GM12874 (cell line): Measurements from ENCODE around the gene DDX54.
A peak's percentile ranks its signal among the peaks of the same experiment; 100 is the strongest.

Source experiments
- TF ChIP-seq, protein P1 (sequence below): IDR thresholded peaks from 2 replicates; pipeline ENCODE4 v1.5.1; 2011; ENCODE audit warnings: low read depth, mild to moderate bottlenecking, control low read depth, low read length, moderate library complexity; ENCODE audit not compliant: insufficient read depth

Gene DDX54

DNA sequence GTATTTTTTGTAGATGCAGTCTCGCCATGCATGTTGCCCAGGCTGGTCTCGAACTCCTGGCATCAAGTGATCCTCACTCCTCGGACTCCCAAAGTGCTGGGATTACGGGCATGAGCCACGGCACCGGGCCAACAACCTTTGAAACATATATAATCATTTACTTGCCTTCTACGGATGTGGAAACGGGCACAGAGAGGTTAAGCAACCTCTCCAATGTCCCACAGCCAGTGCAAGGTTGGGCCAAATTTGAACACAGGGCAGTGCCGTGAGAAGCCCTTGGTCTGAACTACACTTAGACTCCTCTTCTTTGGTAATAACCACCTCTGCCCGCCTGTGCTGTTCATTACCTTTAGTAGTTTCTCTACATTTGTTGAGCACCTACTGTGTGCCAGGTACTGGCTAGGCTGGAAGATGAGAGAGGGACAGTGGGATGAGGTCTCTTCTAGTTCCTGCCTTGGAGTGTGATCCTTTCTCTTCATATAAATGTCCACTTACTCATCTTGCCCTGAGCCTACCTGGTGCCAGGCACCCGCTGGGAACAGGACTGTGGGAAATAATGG lies 2.2 kb downstream of the DDX54 start:
- TF ChIP-seq, protein P1, sequence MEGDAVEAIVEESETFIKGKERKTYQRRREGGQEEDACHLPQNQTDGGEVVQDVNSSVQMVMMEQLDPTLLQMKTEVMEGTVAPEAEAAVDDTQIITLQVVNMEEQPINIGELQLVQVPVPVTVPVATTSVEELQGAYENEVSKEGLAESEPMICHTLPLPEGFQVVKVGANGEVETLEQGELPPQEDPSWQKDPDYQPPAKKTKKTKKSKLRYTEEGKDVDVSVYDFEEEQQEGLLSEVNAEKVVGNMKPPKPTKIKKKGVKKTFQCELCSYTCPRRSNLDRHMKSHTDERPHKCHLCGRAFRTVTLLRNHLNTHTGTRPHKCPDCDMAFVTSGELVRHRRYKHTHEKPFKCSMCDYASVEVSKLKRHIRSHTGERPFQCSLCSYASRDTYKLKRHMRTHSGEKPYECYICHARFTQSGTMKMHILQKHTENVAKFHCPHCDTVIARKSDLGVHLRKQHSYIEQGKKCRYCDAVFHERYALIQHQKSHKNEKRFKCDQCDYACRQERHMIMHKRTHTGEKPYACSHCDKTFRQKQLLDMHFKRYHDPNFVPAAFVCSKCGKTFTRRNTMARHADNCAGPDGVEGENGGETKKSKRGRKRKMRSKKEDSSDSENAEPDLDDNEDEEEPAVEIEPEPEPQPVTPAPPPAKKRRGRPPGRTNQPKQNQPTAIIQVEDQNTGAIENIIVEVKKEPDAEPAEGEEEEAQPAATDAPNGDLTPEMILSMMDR = no peak

DNA sequence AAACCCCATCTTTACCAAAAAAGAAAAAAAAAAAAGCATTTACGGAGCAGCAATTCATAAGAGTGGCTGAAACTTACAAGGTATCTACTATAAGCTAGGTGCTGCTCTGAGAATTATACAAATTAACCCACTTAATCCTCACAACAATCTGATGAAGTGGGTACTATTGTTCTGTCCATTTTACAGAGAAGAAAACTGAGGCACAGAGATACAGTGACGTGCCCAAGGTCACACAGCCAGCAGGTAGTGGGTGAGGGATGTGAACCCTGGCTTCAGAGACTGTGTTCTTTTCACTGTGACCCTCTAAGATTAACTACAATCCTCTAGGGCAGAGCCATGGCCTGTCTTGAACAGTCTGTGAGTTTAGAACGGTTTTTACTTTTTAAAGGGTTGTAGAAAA lies 3.3 kb downstream of the DDX54 start:
- TF ChIP-seq, protein P1 = no peak

DNA sequence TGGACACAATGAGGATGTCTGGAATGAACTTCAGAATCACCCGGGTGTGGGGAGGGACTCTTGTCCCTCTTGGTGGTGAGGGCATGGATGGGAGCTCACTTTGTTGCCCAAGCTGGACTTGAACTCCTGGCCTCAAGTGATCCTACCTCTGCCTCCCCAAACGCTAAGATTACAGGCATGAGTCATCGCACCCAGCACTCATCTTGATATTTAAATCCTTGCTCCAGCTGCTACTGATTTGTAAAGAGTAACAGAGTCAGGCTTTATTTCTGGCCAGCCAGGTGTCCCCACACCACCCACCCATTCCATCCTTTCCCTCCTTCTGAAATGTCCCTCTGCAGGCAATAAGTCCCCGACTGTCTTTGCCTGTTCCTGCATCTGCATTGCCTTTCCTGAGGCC lies 4.9 kb downstream of the DDX54 start:
- TF ChIP-seq, protein P1 = no peak

DNA sequence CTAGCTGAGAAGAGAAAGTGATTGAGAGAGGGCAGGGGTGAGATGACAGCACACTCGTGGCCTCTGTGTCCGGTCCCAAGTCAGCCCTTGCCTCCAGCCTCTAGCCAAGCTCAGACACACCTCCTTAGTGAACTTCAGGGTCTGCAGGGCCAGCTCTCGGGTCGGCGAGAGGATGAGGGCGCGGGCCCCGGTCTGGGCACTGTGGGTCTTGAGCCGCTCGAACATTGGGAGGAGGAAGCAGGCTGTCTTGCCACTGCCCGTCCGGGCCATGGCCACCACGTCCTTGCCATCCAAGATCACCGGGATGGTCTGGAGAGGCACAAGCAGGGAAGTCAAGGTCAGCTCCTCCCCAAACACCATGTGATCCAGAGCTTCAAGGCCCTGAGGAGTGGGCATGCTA lies 6.3 kb downstream of the DDX54 start:
- TF ChIP-seq, protein P1 = no peak

DNA sequence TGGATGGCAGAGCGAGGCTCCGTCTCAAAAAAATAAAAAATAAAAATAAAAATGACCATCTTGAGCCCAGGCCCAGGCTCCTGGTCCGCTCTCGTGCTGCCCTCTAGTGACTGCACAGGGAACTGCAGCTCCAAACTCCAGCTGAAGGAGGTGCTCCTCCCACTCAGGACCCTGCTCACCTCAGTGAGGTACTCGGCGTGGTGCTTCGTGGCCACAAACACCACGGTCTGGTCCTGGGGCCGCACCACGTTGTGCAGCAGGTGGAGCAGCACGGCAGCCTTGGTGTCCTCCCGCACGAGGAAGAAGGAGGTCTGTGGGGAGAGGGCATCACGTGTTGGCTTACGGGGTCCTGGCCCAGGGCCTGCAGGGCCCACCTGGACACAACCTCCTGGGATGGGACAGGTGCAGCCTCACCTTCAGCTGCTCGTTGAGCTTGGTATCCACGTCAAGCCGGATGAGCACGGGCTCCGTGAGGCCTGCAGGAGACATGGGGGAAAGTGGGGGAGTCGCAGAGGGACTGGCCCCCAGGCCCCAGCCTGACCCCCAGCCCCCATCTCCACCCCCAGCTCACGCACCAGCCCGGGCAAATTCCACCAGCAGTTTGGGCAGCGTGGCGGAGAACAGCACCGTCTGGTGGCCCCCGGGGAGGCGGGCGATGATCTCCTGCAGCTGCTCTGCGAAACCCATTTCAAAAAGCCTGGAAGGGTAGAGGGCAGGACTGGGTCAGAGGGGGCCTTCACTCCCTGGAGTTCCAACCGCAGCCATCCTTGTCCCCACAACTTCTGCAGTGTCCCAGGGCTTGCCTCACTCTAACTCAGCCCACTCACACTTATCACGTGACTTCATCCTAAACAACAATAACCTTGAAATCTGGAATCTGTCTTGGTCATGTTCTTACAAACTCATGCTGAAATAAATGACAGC lies 10.6 kb downstream of the DDX54 start:
- TF ChIP-seq, protein P1 = peak; percentile 98

DNA sequence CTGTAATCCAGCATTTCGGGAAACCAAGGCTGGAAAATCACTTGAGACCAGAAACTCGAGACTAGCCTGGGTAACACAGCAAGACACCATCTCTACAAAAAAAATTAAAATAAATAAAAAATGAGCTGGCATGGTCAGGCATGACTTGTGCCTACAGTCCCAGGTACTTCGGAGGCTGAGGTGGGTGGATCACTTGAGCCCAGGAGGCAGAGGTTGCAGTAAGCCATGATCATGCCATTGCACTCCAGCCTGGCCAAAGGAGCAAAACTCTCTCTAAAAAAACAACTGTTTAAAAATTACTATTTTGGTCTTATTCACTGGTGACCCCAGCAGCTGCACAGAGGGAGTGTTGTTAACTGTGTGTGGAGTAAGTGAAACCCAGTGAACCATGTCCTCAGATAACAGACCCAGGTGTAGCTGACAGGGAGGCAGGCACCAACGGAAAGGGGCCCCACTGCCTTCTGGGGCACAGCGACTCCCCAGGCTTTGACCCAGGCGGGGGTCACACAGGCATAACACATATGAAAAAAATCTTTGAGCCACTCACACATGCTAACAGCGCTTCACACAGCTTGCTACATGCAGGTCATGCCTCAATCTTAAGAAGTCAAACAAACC lies 12.1 kb downstream of the DDX54 start:
- TF ChIP-seq, protein P1 = no peak

DNA sequence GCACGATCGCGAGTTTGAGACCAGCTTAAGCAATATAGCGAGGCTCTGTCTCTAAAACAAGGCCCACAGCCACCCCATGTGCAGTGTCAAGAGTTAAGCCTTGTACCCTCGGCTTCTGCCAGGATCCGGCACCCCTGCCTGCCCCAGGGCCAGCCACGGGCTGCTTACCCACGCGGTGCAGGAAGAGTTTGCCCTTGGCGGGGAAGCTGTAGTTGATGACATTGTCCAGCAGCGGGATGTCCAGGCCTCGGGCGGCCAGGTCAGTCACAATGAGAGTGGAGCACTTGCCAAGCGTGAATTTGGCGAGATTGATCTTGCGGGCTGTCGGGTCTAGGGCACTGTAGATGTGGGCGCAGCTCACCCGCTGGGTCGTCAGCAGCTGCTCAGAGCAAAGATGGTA lies 13.1 kb downstream of the DDX54 start:
- TF ChIP-seq, protein P1 = no peak
